H1 (cell line): ENCODE measurements around the gene ZFAND2B.

Experiments used
- POLR2A ChIP-seq, 2 experiments: IDR thresholded peaks; 1 replicate in 1 of 2; 2 replicates in 1 of 2; pipeline ENCODE4 v1.6.1; 2011; ENCODE audit warnings: low read depth in 2 of 2, low read length in 2 of 2, mild to moderate bottlenecking in 2 of 2; ENCODE audit errors: control extremely low read depth in 1 of 2
- SIN3A ChIP-seq, 2 experiments: IDR thresholded peaks in 1 of 2; conservative IDR thresholded peaks in 1 of 2; 2 replicates each; pipeline ENCODE4 v1.6.1; 2011 to 2012; ENCODE audit warnings: low read length in 2 of 2, improper control_type of control experiment in 1 of 2, low read depth in 1 of 2, mild to moderate bottlenecking in 1 of 2

DNA sequence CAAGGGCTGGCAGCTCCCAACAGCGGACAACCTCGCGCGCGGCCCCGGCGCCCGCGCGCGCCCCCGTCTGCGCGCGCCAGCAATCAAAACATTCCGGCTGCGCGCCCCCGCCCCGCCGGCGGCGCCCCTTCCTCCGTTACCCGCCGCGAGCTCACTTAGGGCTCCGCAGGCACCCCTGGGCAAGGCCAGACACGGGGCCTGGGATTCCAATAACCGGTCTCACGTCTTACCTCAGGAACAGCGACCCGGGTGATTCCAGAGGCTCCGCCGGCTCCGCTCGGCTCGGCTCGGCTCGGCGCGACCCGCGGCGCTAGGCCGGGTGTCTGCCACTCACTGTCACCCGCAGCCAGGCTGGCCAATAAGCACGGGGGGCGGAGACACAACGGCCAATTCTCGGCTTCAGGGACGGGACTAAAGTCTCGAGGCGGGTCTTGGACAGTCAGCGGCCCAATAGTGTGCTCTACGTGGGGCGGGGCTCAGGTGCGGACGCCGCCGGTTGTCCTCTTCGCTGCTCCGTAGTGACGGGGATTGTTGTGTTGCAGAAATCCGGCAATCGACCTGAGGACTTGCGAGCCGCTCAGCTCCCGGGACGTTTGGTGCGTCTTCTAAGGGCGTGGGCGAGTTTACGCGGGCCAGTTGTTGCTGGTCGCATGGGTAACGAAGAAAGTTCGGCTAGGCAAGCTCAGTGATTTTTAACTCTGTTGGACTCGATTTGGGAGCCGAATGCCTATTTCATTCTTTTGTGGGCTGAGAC, 22.9 kb downstream of the ZFAND2B start, which contains the start of the genes ANKZF1 and ATG9A:
- TF ChIP-seq SIN3A (conservative IDR thresholded peaks at IDR 0.05 in 1 of 2, IDR thresholded peaks at IDR 0.05 in 1 of 2; ENCODE audit: low read depth in 1 of 2, low read length in 2 of 2) = peak; percentile 74 to 87; a peak in 3 of 4 replicates
- peak; percentile 79 to 90 for TF ChIP-seq POLR2A (IDR thresholded peaks at IDR 0.05; ENCODE audit: control extremely low read depth in 1 of 2, low read depth in 2 of 2, low read length in 2 of 2)
